MM.1S (cell line): ENCODE data around the gene SPIRE1.

Experiments used
- DNase-seq: peaks from one replicate; pipeline ENCODE4 v3.0.0-alpha.2; 2015
- H2AFZ ChIP-seq: fragments of 300-600 bp; sonication (generic); 2 replicates; pipeline ENCODE4 v1.6.0; 2016; ENCODE audit warnings: antibody characterized with exemption, low read length
- H3F3A ChIP-seq: fragments of 300-600 bp; sonication (generic); 2 replicates; pipeline ENCODE4 v1.6.1; 2016; ENCODE audit warnings: mild to moderate bottlenecking, antibody characterized with exemption, low read length, moderate library complexity, mixed read lengths; ENCODE audit not compliant: insufficient read depth
- H3K27ac ChIP-seq: fragments of 300-600 bp; sonication (generic); 2 replicates; pipeline ENCODE4 v1.5.1; 2016; ENCODE audit warnings: mild to moderate bottlenecking, low read length
- H3K27me3 ChIP-seq: fragments of 300-600 bp; sonication (generic); replicated peaks from 2 replicates; pipeline ENCODE4 v1.6.0; 2016; ENCODE audit warnings: low read length; ENCODE audit not compliant: insufficient read depth
- H3K36me3 ChIP-seq: fragments of 300-600 bp; sonication (generic); replicated peaks from 2 replicates; pipeline ENCODE4 v1.6.1; 2016; ENCODE audit warnings: mild to moderate bottlenecking, low read length, mixed read lengths; ENCODE audit not compliant: insufficient read depth
- H3K4me1 ChIP-seq: fragments of 300-600 bp; sonication (generic); 2 replicates; pipeline ENCODE4 v1.6.1; 2016; ENCODE audit warnings: low read length, mixed read lengths
- H3K4me2 ChIP-seq: fragments of 300-600 bp; sonication (generic); 2 replicates; pipeline ENCODE4 v1.6.0; 2016; ENCODE audit warnings: low read depth, low read length
- H3K4me3 ChIP-seq: fragments of 300-600 bp; sonication (generic); 2 replicates; pipeline ENCODE4 v1.5.1; 2016; ENCODE audit warnings: low read length, mixed read lengths
- H3K79me2 ChIP-seq: fragments of 300-600 bp; sonication (generic); 2 replicates; pipeline ENCODE4 v1.6.1; 2016; ENCODE audit warnings: mixed run types, low read length, mixed read lengths
- H3K9ac ChIP-seq: fragments of 300-600 bp; sonication (generic); 2 replicates; pipeline ENCODE4 v1.6.1; 2016; ENCODE audit warnings: low read length, mixed read lengths
- H3K9me2 ChIP-seq: fragments of 300-600 bp; sonication (generic); replicated peaks from 2 replicates; pipeline ENCODE4 v1.6.1; 2016; ENCODE audit warnings: mild to moderate bottlenecking, low read length, mixed read lengths; ENCODE audit not compliant: insufficient read depth
- H3K9me3 ChIP-seq: fragments of 300-600 bp; sonication (generic); replicated peaks from 2 replicates; pipeline ENCODE4 v1.6.1; 2016; ENCODE audit warnings: mild to moderate bottlenecking, low read length, mixed read lengths; ENCODE audit not compliant: insufficient read depth
- H4K20me1 ChIP-seq: fragments of 300-600 bp; sonication (generic); 2 replicates; pipeline ENCODE4 v1.6.1; 2016; ENCODE audit warnings: mild to moderate bottlenecking, low read length, moderate library complexity, mixed read lengths; ENCODE audit not compliant: insufficient read depth
- EZH2 ChIP-seq: fragments of 300-600 bp; sonication (generic); optimal IDR thresholded peaks from 2 replicates; pipeline ENCODE3; 2017; ENCODE audit warnings: low read depth, mild to moderate bottlenecking, antibody characterized with exemption, low read length, mixed read lengths
- EZH2phosphoT487 ChIP-seq: fragments of 300-600 bp; sonication (generic); IDR thresholded peaks from 2 replicates; pipeline ENCODE4 v1.6.1; 2018; ENCODE audit warnings: antibody characterized with exemption, low read length
- TF ChIP-seq, protein P1 (sequence below): fragments of 300-600 bp; sonication (generic); IDR thresholded peaks from 2 replicates; pipeline ENCODE4 v1.5.1; 2016; ENCODE audit warnings: antibody characterized with exemption, low read length, mixed read lengths

The SPIRE1 gene

GRCh38 chr18:12426924-12427323 is 231.0 kb downstream of the SPIRE1 start:
- Histone ChIP-seq H4K20me1 (no peaks in the 10 kb centered on the region), H3K79me2 (no peaks in the 10 kb centered on the region), H3K9ac (no peak overlapping the region), H2AFZ (no peak overlapping the region), H3K36me3 (no peaks in the 10 kb centered on the region), H3K9me3 (no peaks in the 10 kb centered on the region), H3F3A (no peaks in the 10 kb centered on the region), H3K27ac (no peak overlapping the region), H3K9me2 (no peaks in the 10 kb centered on the region), H3K4me3 (no peak overlapping the region), H3K27me3 (no peaks in the 10 kb centered on the region), H3K4me2 (no peak overlapping the region), H3K4me1 (no peaks in the 10 kb centered on the region)
- no peak for DNase-seq
- no peak for TF ChIP-seq EZH2
- TF ChIP-seq, protein P1, sequence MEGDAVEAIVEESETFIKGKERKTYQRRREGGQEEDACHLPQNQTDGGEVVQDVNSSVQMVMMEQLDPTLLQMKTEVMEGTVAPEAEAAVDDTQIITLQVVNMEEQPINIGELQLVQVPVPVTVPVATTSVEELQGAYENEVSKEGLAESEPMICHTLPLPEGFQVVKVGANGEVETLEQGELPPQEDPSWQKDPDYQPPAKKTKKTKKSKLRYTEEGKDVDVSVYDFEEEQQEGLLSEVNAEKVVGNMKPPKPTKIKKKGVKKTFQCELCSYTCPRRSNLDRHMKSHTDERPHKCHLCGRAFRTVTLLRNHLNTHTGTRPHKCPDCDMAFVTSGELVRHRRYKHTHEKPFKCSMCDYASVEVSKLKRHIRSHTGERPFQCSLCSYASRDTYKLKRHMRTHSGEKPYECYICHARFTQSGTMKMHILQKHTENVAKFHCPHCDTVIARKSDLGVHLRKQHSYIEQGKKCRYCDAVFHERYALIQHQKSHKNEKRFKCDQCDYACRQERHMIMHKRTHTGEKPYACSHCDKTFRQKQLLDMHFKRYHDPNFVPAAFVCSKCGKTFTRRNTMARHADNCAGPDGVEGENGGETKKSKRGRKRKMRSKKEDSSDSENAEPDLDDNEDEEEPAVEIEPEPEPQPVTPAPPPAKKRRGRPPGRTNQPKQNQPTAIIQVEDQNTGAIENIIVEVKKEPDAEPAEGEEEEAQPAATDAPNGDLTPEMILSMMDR, result no peak
- TF ChIP-seq EZH2phosphoT487, result no peak

- no peaks in the 10 kb centered on the region for H3F3A ChIP-seq
Measured at GRCh38 chr18:12424252-12424651, 233.7 kb downstream of the SPIRE1 start.

DNA sequence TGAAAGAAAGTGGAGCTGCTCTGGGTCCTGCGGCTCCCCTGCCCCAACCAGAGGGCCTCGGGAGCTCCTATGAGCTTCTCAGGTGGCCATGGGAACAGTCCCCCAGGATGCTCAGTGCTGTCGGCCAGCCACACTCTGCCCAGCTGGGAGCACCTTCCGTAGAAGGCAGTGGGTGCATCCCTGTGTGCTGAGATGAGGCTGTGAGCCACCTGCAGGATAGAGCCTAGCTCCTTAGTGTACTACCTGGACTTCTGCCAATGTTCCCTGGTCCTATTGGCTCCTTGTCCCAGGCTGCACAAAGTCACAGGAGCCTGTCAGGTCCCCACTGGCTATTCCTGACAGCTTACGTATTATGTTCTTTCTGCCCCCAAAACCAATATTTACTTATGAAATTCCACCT is 234.1 kb downstream of the SPIRE1 start:
- H3K9me2 ChIP-seq, result no peaks in the 10 kb centered on the region
- no peak overlapping the region for H3K4me3 ChIP-seq
- H3K79me2 ChIP-seq, result no peaks in the 10 kb centered on the region
- no peaks in the 10 kb centered on the region for H4K20me1 ChIP-seq
- H2AFZ ChIP-seq, result no peak overlapping the region
- H3F3A ChIP-seq, result no peaks in the 10 kb centered on the region
- H3K27ac ChIP-seq, result no peak overlapping the region
- no peaks in the 10 kb centered on the region for H3K36me3 ChIP-seq
- no peak overlapping the region for H3K4me2 ChIP-seq
- DNase-seq, result no peak
- no peak overlapping the region for H3K9ac ChIP-seq
- H3K4me1 ChIP-seq, result no peaks in the 10 kb centered on the region
- TF ChIP-seq, protein P1, result no peak
- no peak for TF ChIP-seq EZH2phosphoT487
- TF ChIP-seq EZH2, result no peak
- no peaks in the 10 kb centered on the region for H3K9me3 ChIP-seq
- no peaks in the 10 kb centered on the region for H3K27me3 ChIP-seq

More at GRCh38 chr18:12424252-12424651, 233.7 kb downstream of the SPIRE1 start:
- Histone ChIP-seq H3K27me3 (no peaks in the 10 kb centered on the region), H3K27ac (no peak overlapping the region), H3K4me1 (no peaks in the 10 kb centered on the region), H3K9me3 (no peaks in the 10 kb centered on the region), H3K36me3 (no peaks in the 10 kb centered on the region), H4K20me1 (no peaks in the 10 kb centered on the region), H3K4me3 (no peak overlapping the region), H3K79me2 (no peaks in the 10 kb centered on the region), H3K9me2 (no peaks in the 10 kb centered on the region), H3K4me2 (no peak overlapping the region), H2AFZ (no peak overlapping the region), H3K9ac (no peak overlapping the region)
- TF ChIP-seq EZH2, result no peak
- no peak for DNase-seq

DNA sequence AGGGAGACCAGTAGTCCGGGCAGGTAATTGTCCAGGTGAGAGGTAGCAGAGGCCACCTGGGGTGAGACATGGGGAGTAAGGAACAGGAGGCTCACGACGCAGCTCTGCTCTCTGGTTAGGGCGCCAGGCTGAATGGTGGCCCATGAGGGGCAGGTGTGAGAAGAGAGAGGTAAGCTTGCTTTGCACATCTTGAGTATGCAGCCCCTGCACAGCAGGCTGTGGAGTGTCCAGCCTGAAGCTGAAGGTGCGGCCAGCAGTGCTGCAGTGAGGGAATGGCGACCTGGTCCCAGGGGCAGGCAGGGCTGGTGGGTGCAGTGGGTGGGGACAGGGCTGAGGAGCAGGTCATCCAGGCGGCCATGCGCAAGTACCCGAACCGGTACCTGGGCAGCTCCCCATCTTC is 234.5 kb downstream of the SPIRE1 start:
- no peak overlapping the region for H3K4me2 ChIP-seq
- no peak overlapping the region for H3K9ac ChIP-seq
- no peaks in the 10 kb centered on the region for H3K4me1 ChIP-seq
- no peak overlapping the region for H3K4me3 ChIP-seq
- TF ChIP-seq, protein P1, result no peak
- TF ChIP-seq EZH2phosphoT487, result no peak
- TF ChIP-seq EZH2, result no peak
- H4K20me1 ChIP-seq, result no peaks in the 10 kb centered on the region
- H3K9me3 ChIP-seq, result no peaks in the 10 kb centered on the region
- no peak overlapping the region for H3K27ac ChIP-seq
- no peaks in the 10 kb centered on the region for H3F3A ChIP-seq
- H3K79me2 ChIP-seq, result no peaks in the 10 kb centered on the region
- DNase-seq, result no peak
- no peak overlapping the region for H2AFZ ChIP-seq
- no peaks in the 10 kb centered on the region for H3K36me3 ChIP-seq
- H3K9me2 ChIP-seq, result no peaks in the 10 kb centered on the region
- no peaks in the 10 kb centered on the region for H3K27me3 ChIP-seq
